BLaER1 treated with 17β-estradiol and CSF1 and Interleukin-3, amounts not matched to agents 10 nM and 100 nM (cell line): ENCODE data around the gene ASB18.
A peak's percentile ranks its signal among the peaks of the same experiment; 100 is the strongest.
"Not testable (repeated sequence)": the region's sequence is repeated elsewhere in the genome, so short reads cannot be mapped to it uniquely, and the experiment has no call there.

Source experiments
- H3K27ac ChIP-seq, 11 experiments: shearing (Covaris generic); formaldehyde crosslinking; 2 replicates each; pipeline ENCODE4 v1.8.1; 2022
- H3K27me3 ChIP-seq, 11 experiments: shearing (Covaris generic); formaldehyde crosslinking; 2 replicates each; pipeline ENCODE4 v1.8.1; 2022
- H3K36me3 ChIP-seq, 11 experiments: shearing (Covaris generic); formaldehyde crosslinking; 2 replicates each; pipeline ENCODE4 v1.8.1; 2022
- H3K4me1 ChIP-seq, 10 experiments: shearing (Covaris generic); formaldehyde crosslinking; 2 replicates each; pipeline ENCODE4 v1.8.1; 2022
- H3K4me2 ChIP-seq, 11 experiments: shearing (Covaris generic); formaldehyde crosslinking; 2 replicates each; pipeline ENCODE4 v1.8.1; 2022
- H3K4me3 ChIP-seq, 10 experiments: shearing (Covaris generic); formaldehyde crosslinking; 2 replicates each; pipeline ENCODE4 v1.8.1; 2022
- H3K9ac ChIP-seq, 11 experiments: shearing (Covaris generic); formaldehyde crosslinking; 2 replicates each; pipeline ENCODE4 v1.8.1; 2022
- H3K9me3 ChIP-seq, 11 experiments: shearing (Covaris generic); formaldehyde crosslinking; replicated peaks in 1 of 11; 2 replicates each; pipeline ENCODE4 v1.8.1; 2022
- H4K20me1 ChIP-seq, 11 experiments: shearing (Covaris generic); formaldehyde crosslinking; 2 replicates each; pipeline ENCODE4 v1.8.1; 2022
- Cebpa-rat ChIP-seq, 11 experiments: shearing (Covaris generic); IDR thresholded peaks; 2 replicates each; pipeline ENCODE4 v1.8.1; 2022

ASB18 gene

GRCh38 chr2:236302555-236302954 is 38.3 kb upstream of the ASB18 start:
- Histone ChIP-seq H3K27me3 (no peaks in the 10 kb centered on the region), H3K4me3 (no peak overlapping the region), H3K4me2 (no peak overlapping the region)

GRCh38 chr2:236298924-236299475 is 34.8 kb upstream of the ASB18 start:
- H3K27ac ChIP-seq, result no peak overlapping the region
- H3K27me3 ChIP-seq, result no peaks in the 10 kb centered on the region
- no peak overlapping the region for H3K4me3 ChIP-seq
- peaks cover 0 to 17% (median 11%) of the 10 kb centered on the region in 11 experiments; a peak in 9 of 22 replicates for H3K9me3 ChIP-seq
- H4K20me1 ChIP-seq, result no peaks in the 10 kb centered on the region
- no peak for TF ChIP-seq Cebpa-rat (IDR thresholded peaks at IDR 0.05)
- peaks cover 0 to 6% (median 0%) of the 10 kb centered on the region in 10 experiments; a peak in 2 of 20 replicates for H3K4me1 ChIP-seq
- no peak overlapping the region for H3K9ac ChIP-seq
- H3K4me2 ChIP-seq, result no peak overlapping the region
- H3K36me3 ChIP-seq, result no peaks in the 10 kb centered on the region

More at GRCh38 chr2:236302555-236302954, 38.3 kb upstream of the ASB18 start:
- TF ChIP-seq Cebpa-rat (IDR thresholded peaks at IDR 0.05), result no peak
- no peaks in the 10 kb centered on the region for H4K20me1 ChIP-seq
- peaks cover 0 to 6% (median 0%) of the 10 kb centered on the region in 10 experiments; a peak in 2 of 20 replicates for H3K4me1 ChIP-seq
- H3K9me3 ChIP-seq, result peaks cover 0 to 17% (median 11%) of the 10 kb centered on the region in 11 experiments; a peak in 9 of 22 replicates
- no peak overlapping the region for H3K9ac ChIP-seq
- H3K36me3 ChIP-seq, result no peaks in the 10 kb centered on the region
- H3K27ac ChIP-seq, result no peak overlapping the region

GRCh38 chr2:236295481-236295880 is 31.3 kb upstream of the ASB18 start:
- H3K4me1 ChIP-seq, result peaks cover 0 to 5% (median 0%) of the 10 kb centered on the region in 10 experiments; a peak in 1 of 20 replicates
- no peaks in the 10 kb centered on the region for H3K27me3 ChIP-seq

GRCh38 chr2:236294647-236295046 is 30.4 kb upstream of the ASB18 start:
- peaks cover 0 to 12% (median 6%) of the 10 kb centered on the region in 11 experiments; a peak in 11 of 22 replicates for H3K9me3 ChIP-seq
- H3K4me1 ChIP-seq, result no peaks in the 10 kb centered on the region
- no peak overlapping the region for H3K4me2 ChIP-seq
- H3K4me3 ChIP-seq, result no peak overlapping the region
- H3K9ac ChIP-seq, result no peak overlapping the region
- H3K27me3 ChIP-seq, result no peaks in the 10 kb centered on the region
- H4K20me1 ChIP-seq, result no peaks in the 10 kb centered on the region
- no peaks in the 10 kb centered on the region for H3K36me3 ChIP-seq
- TF ChIP-seq Cebpa-rat (IDR thresholded peaks at IDR 0.05), result no peak
- H3K27ac ChIP-seq, result no peak overlapping the region

More at GRCh38 chr2:236295481-236295880, 31.3 kb upstream of the ASB18 start:
- H3K9me3 ChIP-seq, result peaks cover 0 to 16% (median 11%) of the 10 kb centered on the region in 11 experiments; a peak in 9 of 22 replicates
- H4K20me1 ChIP-seq, result no peaks in the 10 kb centered on the region
- H3K36me3 ChIP-seq, result no peaks in the 10 kb centered on the region
- no peak overlapping the region for H3K9ac ChIP-seq
- no peak overlapping the region for H3K27ac ChIP-seq
- H3K4me2 ChIP-seq, result no peak overlapping the region
- no peak overlapping the region for H3K4me3 ChIP-seq
- TF ChIP-seq Cebpa-rat (IDR thresholded peaks at IDR 0.05), result no peak

- no peak for TF ChIP-seq Cebpa-rat (IDR thresholded peaks at IDR 0.05)
- Histone ChIP-seq H3K36me3 (no peaks in the 10 kb centered on the region), H3K4me3 (no peak overlapping the region), H3K9me3 (peaks cover 0 to 17% (median 5%) of the 10 kb centered on the region in 11 experiments; a peak in 8 of 22 replicates), H3K9ac (no peak overlapping the region), H4K20me1 (no peaks in the 10 kb centered on the region), H3K4me1 (peaks cover 0 to 10% (median 0%) of the 10 kb centered on the region in 10 experiments; a peak in 3 of 20 replicates), H3K4me2 (no peak overlapping the region), H3K27me3 (no peaks in the 10 kb centered on the region), H3K27ac (no peak overlapping the region)
Measured at GRCh38 chr2:236293241-236293810, 29.1 kb upstream of the ASB18 start.

- peaks cover 0 to 31% (median 5%) of the 10 kb centered on the region in 11 experiments; a peak in 8 of 22 replicates for H3K9me3 ChIP-seq
- no peaks in the 10 kb centered on the region for H3K27me3 ChIP-seq
- no peak overlapping the region for H3K27ac ChIP-seq
- TF ChIP-seq Cebpa-rat (IDR thresholded peaks at IDR 0.05), result no peak
- peaks cover 0 to 21% (median 1%) of the 10 kb centered on the region in 10 experiments; a peak in 6 of 20 replicates for H3K4me1 ChIP-seq
- H4K20me1 ChIP-seq, result no peaks in the 10 kb centered on the region
- no peaks in the 10 kb centered on the region for H3K36me3 ChIP-seq
- H3K9ac ChIP-seq, result no peak overlapping the region
- H3K4me2 ChIP-seq, result no peak overlapping the region
- no peak overlapping the region for H3K4me3 ChIP-seq
Measured at GRCh38 chr2:236291911-236292310, 27.7 kb upstream of the ASB18 start.

- Histone ChIP-seq H3K4me1 (peaks cover 0 to 23% (median 2%) of the 10 kb centered on the region in 10 experiments; a peak in 6 of 20 replicates), H3K27me3 (no peaks in the 10 kb centered on the region), H3K9ac (no peak overlapping the region), H3K4me2 (no peak overlapping the region), H4K20me1 (no peaks in the 10 kb centered on the region), H3K27ac (no peak overlapping the region), H3K36me3 (no peaks in the 10 kb centered on the region), H3K9me3 (peaks cover 0 to 36% (median 5%) of the 10 kb centered on the region in 11 experiments; a peak in 8 of 22 replicates), H3K4me3 (no peak overlapping the region)
- TF ChIP-seq Cebpa-rat (IDR thresholded peaks at IDR 0.05), result no peak
Measured at GRCh38 chr2:236291476-236291875, 27.3 kb upstream of the ASB18 start.

GRCh38 chr2:236290742-236291425 is 26.7 kb upstream of the ASB18 start:
- no peak for TF ChIP-seq Cebpa-rat (IDR thresholded peaks at IDR 0.05)
- peaks cover 0 to 23% (median 2%) of the 10 kb centered on the region in 10 experiments; a peak in 6 of 20 replicates for H3K4me1 ChIP-seq
- H3K27me3 ChIP-seq, result no peaks in the 10 kb centered on the region
- no peak overlapping the region for H3K9ac ChIP-seq
- H3K27ac ChIP-seq, result no peak overlapping the region
- H3K4me3 ChIP-seq, result no peak overlapping the region
- peaks cover 0 to 42% (median 5%) of the 10 kb centered on the region in 11 experiments; a peak in 8 of 22 replicates for H3K9me3 ChIP-seq
- no peak overlapping the region for H3K4me2 ChIP-seq
- no peaks in the 10 kb centered on the region for H4K20me1 ChIP-seq
- no peaks in the 10 kb centered on the region for H3K36me3 ChIP-seq

- peaks cover 0 to 51% (median 5%) of the 10 kb centered on the region in 11 experiments; a peak in 10 of 22 replicates for H3K9me3 ChIP-seq
- TF ChIP-seq Cebpa-rat (IDR thresholded peaks at IDR 0.05), result no peak
- no peaks in the 10 kb centered on the region for H3K27me3 ChIP-seq
- H4K20me1 ChIP-seq, result no peaks in the 10 kb centered on the region
- no peak overlapping the region for H3K4me2 ChIP-seq
- H3K27ac ChIP-seq, result no peak overlapping the region
- H3K9ac ChIP-seq, result no peak overlapping the region
- peaks cover 0 to 23% (median 2%) of the 10 kb centered on the region in 10 experiments; a peak in 6 of 20 replicates for H3K4me1 ChIP-seq
- H3K36me3 ChIP-seq, result no peaks in the 10 kb centered on the region
- H3K4me3 ChIP-seq, result no peak overlapping the region
Measured at GRCh38 chr2:236289766-236290462, 25.7 kb upstream of the ASB18 start.

- peak overlapping the region in 2 of 11 experiments; percentile 41 to 57; a peak in 5 of 22 replicates for H3K27ac ChIP-seq
Measured at GRCh38 chr2:236288373-236288772, 24.2 kb upstream of the ASB18 start.

More at GRCh38 chr2:236288373-236288772, 24.2 kb upstream of the ASB18 start:
- H3K36me3 ChIP-seq, H3K9ac ChIP-seq, H3K4me3 ChIP-seq, H3K27me3 ChIP-seq, H4K20me1 ChIP-seq: not testable (repeated sequence)
- Histone ChIP-seq H3K4me1 (peaks cover 0 to 23% (median 2%) of the 10 kb centered on the region in 10 experiments; a peak in 6 of 20 replicates), H3K4me2 (peak overlapping the region in 2 of 11 experiments; percentile 19 to 28; a peak in 3 of 22 replicates), H3K9me3 (peaks cover 7 to 65% (median 16%) of the 10 kb centered on the region in 11 experiments; a peak in 16 of 22 replicates)
